ENCODE measurements around the gene EFTUD2.

EFTUD2 gene

GRCh38 chr17:44902135-44902760 lies 3.0 kb upstream of the EFTUD2 start:
- no peak for ATAC-seq
- TF ChIP-seq CSDC2 (CRISPR knock-in tag; IDR thresholded peaks at IDR 0.05) (no peak), ESRRG (CRISPR knock-in tag; IDR thresholded peaks at IDR 0.05) (no peak), CSRNP3 (CRISPR knock-in tag; IDR thresholded peaks at IDR 0.05) (no peak), PATZ1 (CRISPR knock-in tag; IDR thresholded peaks at IDR 0.05; ENCODE audit: borderline replicate concordance) (no peak), TCF4 (CRISPR knock-in tag; IDR thresholded peaks at IDR 0.05; ENCODE audit: borderline replicate concordance) (no peak), SNAI2 (CRISPR knock-in tag; IDR thresholded peaks at IDR 0.05) (no peak), ARNTL (CRISPR knock-in tag; IDR thresholded peaks at IDR 0.05; ENCODE audit: borderline replicate concordance, low read depth) (no peak), GLIS3 (CRISPR knock-in tag; IDR thresholded peaks at IDR 0.05) (no peak), ZC3H10 (CRISPR knock-in tag; IDR thresholded peaks at IDR 0.05) (no peak), TSHZ2 (CRISPR knock-in tag; IDR thresholded peaks at IDR 0.05) (no peak)

GRCh38 chr17:44901411-44901921 lies 2.2 kb upstream of the EFTUD2 start:
- peak; percentile 18 for ATAC-seq
- TF ChIP-seq GLIS3 (CRISPR knock-in tag; IDR thresholded peaks at IDR 0.05), result no peak
- TF ChIP-seq ZC3H10 (CRISPR knock-in tag; IDR thresholded peaks at IDR 0.05), result no peak
- TF ChIP-seq ZNF70 (CRISPR knock-in tag; IDR thresholded peaks at IDR 0.05), result no peak
- no peak for TF ChIP-seq BACH2 (CRISPR knock-in tag; IDR thresholded peaks at IDR 0.05; ENCODE audit: borderline replicate concordance)

GRCh38 chr17:44900894-44901293 lies 1.6 kb upstream of the EFTUD2 start:
- TF ChIP-seq RARB (CRISPR knock-in tag; IDR thresholded peaks at IDR 0.05) (no peak), ZFP3 (CRISPR knock-in tag; IDR thresholded peaks at IDR 0.05) (peak; percentile 41; the same call in 1 of the 2 replicates), ESRRG (CRISPR knock-in tag; IDR thresholded peaks at IDR 0.05) (no peak), BACH2 (CRISPR knock-in tag; IDR thresholded peaks at IDR 0.05; ENCODE audit: borderline replicate concordance) (no peak), CSRNP3 (CRISPR knock-in tag; IDR thresholded peaks at IDR 0.05) (no peak)
- peak; percentile 75 for ATAC-seq

GRCh38 chr17:44898768-44899073 lies 524 bp downstream of the EFTUD2 start:
- TF ChIP-seq ARNTL (CRISPR knock-in tag; IDR thresholded peaks at IDR 0.05; ENCODE audit: borderline replicate concordance, low read depth), result no peak
- no peak for TF ChIP-seq ZNF8 (CRISPR knock-in tag; IDR thresholded peaks at IDR 0.05)
- TF ChIP-seq RARB (CRISPR knock-in tag; IDR thresholded peaks at IDR 0.05), result no peak
- TF ChIP-seq CSRNP3 (CRISPR knock-in tag; IDR thresholded peaks at IDR 0.05), result no peak
- no peak for TF ChIP-seq ZNF565 (CRISPR knock-in tag; conservative IDR thresholded peaks at IDR 0.05; ENCODE audit: low read depth)
- no peak for TF ChIP-seq TOX (CRISPR knock-in tag; IDR thresholded peaks at IDR 0.05; ENCODE audit: borderline replicate concordance)
- no peak for TF ChIP-seq ZFP30 (CRISPR knock-in tag; IDR thresholded peaks at IDR 0.05)
- TF ChIP-seq BACH2 (CRISPR knock-in tag; IDR thresholded peaks at IDR 0.05; ENCODE audit: borderline replicate concordance), result no peak
- no peak for TF ChIP-seq ZNF70 (CRISPR knock-in tag; IDR thresholded peaks at IDR 0.05)
- TF ChIP-seq PPARA (CRISPR knock-in tag; IDR thresholded peaks at IDR 0.05; ENCODE audit: borderline replicate concordance), result no peak
- TF ChIP-seq CREB5 (CRISPR knock-in tag; IDR thresholded peaks at IDR 0.05; ENCODE audit: low read depth), result no peak
- no peak for TF ChIP-seq ISL1 (CRISPR knock-in tag; IDR thresholded peaks at IDR 0.05)
- TF ChIP-seq ESRRG (CRISPR knock-in tag; IDR thresholded peaks at IDR 0.05), result no peak
- no peak for TF ChIP-seq OSR1 (CRISPR knock-in tag; IDR thresholded peaks at IDR 0.05)
- TF ChIP-seq ZC3H10 (CRISPR knock-in tag; IDR thresholded peaks at IDR 0.05), result no peak
- no peak for TF ChIP-seq ZFP3 (CRISPR knock-in tag; IDR thresholded peaks at IDR 0.05)
- TF ChIP-seq SNAI2 (CRISPR knock-in tag; IDR thresholded peaks at IDR 0.05), result no peak
- no peak; the same call in 2 of the 3 replicates for ATAC-seq

All from SK-N-SH treated with all-trans-retinoic acid at 6 μM for 48 hours (cell line).